ENCODE data around the gene KDM2B.

- no peak for TF ChIP-seq CTCF (IDR thresholded peaks at IDR 0.05; ENCODE audit: low read depth, low read length)
- TF ChIP-seq EZH2phosphoT487 (IDR thresholded peaks at IDR 0.05; ENCODE audit: low read depth), result no peak
Measured at GRCh38 chr12:121538699-121539061, 42.1 kb downstream of the KDM2B start.

Measured in OCI-LY3 (cell line).